ENCODE data around the gene PDS5B.
A peak's percentile ranks its signal among the peaks of the same experiment; 100 is the strongest.

PDS5B gene

GRCh38 chr13:32642316-32642715 lies 56.1 kb downstream of the PDS5B start:
- DNase-seq = no peak
- TF ChIP-seq, protein P1, sequence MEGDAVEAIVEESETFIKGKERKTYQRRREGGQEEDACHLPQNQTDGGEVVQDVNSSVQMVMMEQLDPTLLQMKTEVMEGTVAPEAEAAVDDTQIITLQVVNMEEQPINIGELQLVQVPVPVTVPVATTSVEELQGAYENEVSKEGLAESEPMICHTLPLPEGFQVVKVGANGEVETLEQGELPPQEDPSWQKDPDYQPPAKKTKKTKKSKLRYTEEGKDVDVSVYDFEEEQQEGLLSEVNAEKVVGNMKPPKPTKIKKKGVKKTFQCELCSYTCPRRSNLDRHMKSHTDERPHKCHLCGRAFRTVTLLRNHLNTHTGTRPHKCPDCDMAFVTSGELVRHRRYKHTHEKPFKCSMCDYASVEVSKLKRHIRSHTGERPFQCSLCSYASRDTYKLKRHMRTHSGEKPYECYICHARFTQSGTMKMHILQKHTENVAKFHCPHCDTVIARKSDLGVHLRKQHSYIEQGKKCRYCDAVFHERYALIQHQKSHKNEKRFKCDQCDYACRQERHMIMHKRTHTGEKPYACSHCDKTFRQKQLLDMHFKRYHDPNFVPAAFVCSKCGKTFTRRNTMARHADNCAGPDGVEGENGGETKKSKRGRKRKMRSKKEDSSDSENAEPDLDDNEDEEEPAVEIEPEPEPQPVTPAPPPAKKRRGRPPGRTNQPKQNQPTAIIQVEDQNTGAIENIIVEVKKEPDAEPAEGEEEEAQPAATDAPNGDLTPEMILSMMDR (IDR thresholded peaks at IDR 0.05; ENCODE audit: low read depth, low read length, missing control alignments) = no peak
- no peak overlapping the region for H3K4me3 ChIP-seq (ENCODE audit: low read depth, low read length)
- in situ Hi-C loops (cut with HindIII; ENCODE audit: low pct_ligation_motif_present, low sequenced_read_pairs) = no loop called here
- no peaks in the 10 kb centered on the region for H3K27me3 ChIP-seq (replicated peaks)
- H3K36me3 ChIP-seq (replicated peaks) = no peaks in the 10 kb centered on the region
- H3K27ac ChIP-seq = no peak overlapping the region

DNA sequence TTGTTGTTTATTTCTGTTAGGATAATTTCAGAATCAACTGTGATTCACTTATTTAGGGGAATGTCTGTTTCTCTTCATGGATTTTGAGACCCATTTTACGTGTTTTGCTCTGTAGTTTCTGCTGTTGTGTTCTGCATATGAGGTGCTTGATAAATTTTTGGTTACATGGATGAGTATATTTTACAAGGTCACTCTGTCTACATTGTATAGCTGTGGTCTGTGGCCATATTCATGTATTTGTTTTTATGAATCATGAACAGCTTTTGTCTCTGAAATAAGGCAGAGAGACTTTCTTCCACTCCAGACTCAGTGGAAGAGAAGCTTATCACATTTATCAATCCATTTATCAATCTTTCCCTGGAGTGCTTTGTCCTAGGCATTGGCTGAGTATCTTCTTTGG lies 56.6 kb downstream of the PDS5B start:
- no peak for DNase-seq
- no peaks in the 10 kb centered on the region for H3K27me3 ChIP-seq (replicated peaks)
- in situ Hi-C loops (cut with HindIII; ENCODE audit: low pct_ligation_motif_present, low sequenced_read_pairs) = no loop called here
- TF ChIP-seq, protein P1 (IDR thresholded peaks at IDR 0.05; ENCODE audit: low read depth, low read length, missing control alignments) = no peak
- no peak overlapping the region for H3K27ac ChIP-seq
- H3K36me3 ChIP-seq (replicated peaks) = no peaks in the 10 kb centered on the region
- H3K4me3 ChIP-seq (ENCODE audit: low read depth, low read length) = no peak overlapping the region

GRCh38 chr13:32645854-32646253 lies 59.6 kb downstream of the PDS5B start:
- in situ Hi-C loops (cut with HindIII; ENCODE audit: low pct_ligation_motif_present, low sequenced_read_pairs) = no loop called here
- Histone ChIP-seq H3K27ac (no peak overlapping the region), H3K4me3 (ENCODE audit: low read depth, low read length) (no peak overlapping the region), H3K36me3 (replicated peaks) (no peaks in the 10 kb centered on the region), H3K27me3 (replicated peaks) (no peaks in the 10 kb centered on the region)
- TF ChIP-seq, protein P1 (IDR thresholded peaks at IDR 0.05; ENCODE audit: low read depth, low read length, missing control alignments) = no peak
- no peak for DNase-seq

GRCh38 chr13:32647926-32648325 lies 61.7 kb downstream of the PDS5B start:
- no peak overlapping the region for H3K4me3 ChIP-seq (ENCODE audit: low read depth, low read length)
- no peak overlapping the region for H3K27ac ChIP-seq
- TF ChIP-seq, protein P1 (IDR thresholded peaks at IDR 0.05; ENCODE audit: low read depth, low read length, missing control alignments) = no peak
- no peak for DNase-seq
- in situ Hi-C loops (cut with HindIII; ENCODE audit: low pct_ligation_motif_present, low sequenced_read_pairs) = no loop called here
- H3K27me3 ChIP-seq (replicated peaks) = no peaks in the 10 kb centered on the region
- no peaks in the 10 kb centered on the region for H3K36me3 ChIP-seq (replicated peaks)

DNA sequence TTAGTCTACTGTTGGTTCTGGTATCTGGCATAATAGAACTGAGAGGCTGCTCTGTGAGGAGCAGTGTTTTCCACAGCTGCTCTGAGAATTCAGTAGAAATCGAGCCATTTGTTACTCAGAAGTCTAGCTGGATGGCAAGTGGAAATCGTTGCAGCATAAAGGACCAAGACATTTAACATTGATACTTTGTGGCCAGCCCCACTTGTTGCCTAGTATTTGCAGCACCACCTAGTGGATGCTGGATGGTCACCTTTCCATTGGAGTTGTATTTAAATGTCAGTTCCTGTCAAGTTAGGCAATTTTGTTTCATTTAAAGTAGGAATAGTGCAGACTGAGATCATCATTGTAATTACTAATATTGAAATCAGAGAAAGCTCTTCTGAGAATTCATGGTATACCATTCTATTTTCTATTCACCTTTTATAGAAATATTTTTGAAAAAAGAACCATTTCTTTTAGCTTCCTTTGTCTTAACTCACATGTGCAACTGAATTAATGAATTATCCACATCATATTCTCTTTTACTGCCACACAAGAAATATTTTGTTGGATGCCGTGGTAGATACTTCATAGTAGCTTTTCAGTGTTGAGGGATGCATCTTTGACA lies 64.6 kb downstream of the PDS5B start:
- peak; percentile 61 for DNase-seq
- Histone ChIP-seq H3K4me3 (ENCODE audit: low read depth, low read length) (no peak overlapping the region), H3K36me3 (replicated peaks) (no peaks in the 10 kb centered on the region), H3K27me3 (replicated peaks) (no peaks in the 10 kb centered on the region), H3K27ac (no peak overlapping the region)
- in situ Hi-C loops (cut with HindIII; ENCODE audit: low pct_ligation_motif_present, low sequenced_read_pairs) = no loop called here
- TF ChIP-seq, protein P1 (IDR thresholded peaks at IDR 0.05; ENCODE audit: low read depth, low read length, missing control alignments) = peak; percentile 88

DNA sequence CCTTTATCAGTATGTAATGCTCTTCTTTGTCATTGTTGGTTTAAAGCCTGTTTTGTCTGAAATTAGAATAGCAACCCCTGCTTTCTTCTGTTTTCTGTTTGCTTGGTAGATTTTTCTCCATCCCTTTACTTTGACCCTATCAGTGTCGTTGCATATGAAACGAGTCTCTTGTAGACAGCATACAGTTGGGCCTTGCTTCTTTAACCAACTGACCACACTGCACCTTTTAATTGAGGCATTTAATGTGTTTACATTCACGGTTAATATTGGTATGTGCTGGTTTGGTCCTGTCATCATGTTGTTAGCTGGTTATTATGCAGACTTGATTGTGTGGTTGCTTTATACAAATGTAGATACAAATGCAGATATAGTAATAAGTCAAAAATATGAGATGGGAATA lies 71.1 kb downstream of the PDS5B start:
- Histone ChIP-seq H3K36me3 (replicated peaks) (no peaks in the 10 kb centered on the region), H3K27me3 (replicated peaks) (no peaks in the 10 kb centered on the region), H3K4me3 (ENCODE audit: low read depth, low read length) (no peak overlapping the region), H3K27ac (no peak overlapping the region)
- TF ChIP-seq, protein P1 (IDR thresholded peaks at IDR 0.05; ENCODE audit: low read depth, low read length, missing control alignments) = no peak
- in situ Hi-C loops (cut with HindIII; ENCODE audit: low pct_ligation_motif_present, low sequenced_read_pairs) = no loop called here
- DNase-seq = no peak

Measured in brain microvascular endothelial cell (primary cell).